ENCODE data around the gene FETUB.

The FETUB gene

GRCh38 chr3:186638259-186638658, 1.9 kb upstream of the FETUB start:
- DNase-seq = no peak

GRCh38 chr3:186640473-186640818, 247 bp downstream of the FETUB start:
- DNase-seq = no peak

GRCh38 chr3:186640929-186641328, 730 bp downstream of the FETUB start:
- DNase-seq = no peak

GRCh38 chr3:186642014-186642413, 1.8 kb downstream of the FETUB start:
- no peak for DNase-seq

- no peak for DNase-seq
These were observed 3.3 kb downstream of the FETUB start for GRCh38 chr3:186643493-186643892.

GRCh38 chr3:186644683-186645082, 4.5 kb downstream of the FETUB start:
- no peak for DNase-seq

GRCh38 chr3:186646106-186646505, 5.9 kb downstream of the FETUB start:
- no peak for DNase-seq

- DNase-seq = no peak
These were observed 6.6 kb downstream of the FETUB start for GRCh38 chr3:186646841-186647240.

- no peak for DNase-seq
These were observed 8.7 kb downstream of the FETUB start for GRCh38 chr3:186648851-186649250.

GRCh38 chr3:186651678-186652215, 11.5 kb downstream of the FETUB start:
- DNase-seq = no peak

- no peak for DNase-seq
These were observed 13.0 kb downstream of the FETUB start for GRCh38 chr3:186653080-186653707.

GRCh38 chr3:186653984-186654383, 13.8 kb downstream of the FETUB start:
- no peak for DNase-seq

- no peak for DNase-seq
These were observed 23.3 kb downstream of the FETUB start for GRCh38 chr3:186663361-186664118.

- no peak for DNase-seq
These were observed 23.9 kb downstream of the FETUB start for GRCh38 chr3:186664119-186664495.

- DNase-seq = no peak
These were observed 24.3 kb downstream of the FETUB start for GRCh38 chr3:186664506-186664905.

GRCh38 chr3:186665625-186666188, 25.5 kb downstream of the FETUB start, which contains the start of gene HRG:
TSS of gene HRG (plus strand) at chr3:186666014. CDS start at chr3:186666032, 18 bp downstream.
- no peak for DNase-seq

GRCh38 chr3:186668426-186668825, 28.2 kb downstream of the FETUB start:
- DNase-seq = no peak

- no peak for DNase-seq
These were observed 29.3 kb downstream of the FETUB start for GRCh38 chr3:186669378-186670084.

- DNase-seq = no peak
These were observed 30.0 kb downstream of the FETUB start for GRCh38 chr3:186670155-186670554.

- no peak for DNase-seq
These were observed 30.9 kb downstream of the FETUB start for GRCh38 chr3:186671051-186671450.

GRCh38 chr3:186678604-186679003, 38.4 kb downstream of the FETUB start:
- DNase-seq = no peak

GRCh38 chr3:186679151-186679550, 39.0 kb downstream of the FETUB start:
- DNase-seq = no peak

GRCh38 chr3:186680869-186681268, 40.7 kb downstream of the FETUB start:
- DNase-seq = no peak
